H9 (cell line): ENCODE data around the gene LMCD1. TPM values are rescaled to one million over a fixed set of nuclear protein-coding genes. Genes with fewer than 3 reads are reported as not detected.

Experiments
- DNase-seq: peaks from one replicate; pipeline ENCODE4 v3.0.0-alpha.2; 2017
- H2AFZ ChIP-seq: one replicate; pipeline ENCODE4 v1.6.1; 2013; ENCODE audit warnings: mild to moderate bottlenecking, low read length, control low read depth, moderate library complexity
- H2AK5ac ChIP-seq: 2 replicates; pipeline ENCODE4 v1.6.1; 2013; ENCODE audit warnings: low read length, control low read depth, mixed read lengths; ENCODE audit not compliant: insufficient read length
- H2BK120ac ChIP-seq: one replicate; pipeline ENCODE4 v1.6.1; 2013; ENCODE audit warnings: low read depth, mild to moderate bottlenecking, low read length, control low read depth, inconsistent platforms; ENCODE audit not compliant: poor library complexity, severe bottlenecking
- H2BK12ac ChIP-seq: 2 replicates; pipeline ENCODE4 v1.6.1; 2013; ENCODE audit warnings: low read length, control low read depth, mixed read lengths, low read depth; ENCODE audit not compliant: insufficient read length
- H2BK15ac ChIP-seq: 2 replicates; pipeline ENCODE4 v1.6.1; 2013; ENCODE audit warnings: low read depth, low read length, control low read depth
- H2BK20ac ChIP-seq: one replicate; pipeline ENCODE4 v1.6.1; 2013; ENCODE audit warnings: low read depth, mild to moderate bottlenecking, low read length, control low read depth, inconsistent platforms; ENCODE audit not compliant: poor library complexity, severe bottlenecking
- H2BK5ac ChIP-seq: 2 replicates; pipeline ENCODE4 v1.6.1; 2013; ENCODE audit warnings: low read length, control low read depth, mixed read lengths; ENCODE audit not compliant: insufficient read length
- H3K14ac ChIP-seq: 2 replicates; pipeline ENCODE4 v1.6.1; 2013; ENCODE audit warnings: low read length, control low read depth; ENCODE audit not compliant: insufficient read depth
- H3K18ac ChIP-seq: 2 replicates; pipeline ENCODE4 v1.6.1; 2013; ENCODE audit warnings: low read depth, mild to moderate bottlenecking, mixed read lengths, low read length, control low read depth; ENCODE audit not compliant: insufficient read length
- H3K23ac ChIP-seq: 2 replicates; pipeline ENCODE4 v1.6.1; 2013; ENCODE audit warnings: low read length, control low read depth, mixed read lengths, low read depth; ENCODE audit not compliant: insufficient read length
- H3K23me2 ChIP-seq: 2 replicates; pipeline ENCODE4 v1.6.1; 2013; ENCODE audit warnings: low read depth, mild to moderate bottlenecking, mixed read lengths, low read length, control low read depth; ENCODE audit not compliant: insufficient read length, poor library complexity, severe bottlenecking
- H3K27ac ChIP-seq: 2 replicates; pipeline ENCODE4 v1.5.1; 2013; ENCODE audit warnings: low read length, control low read depth, mixed read lengths, low read depth; ENCODE audit not compliant: insufficient read length
- H3K27me3 ChIP-seq: 2 replicates; pipeline ENCODE4 v1.6.1; 2013; ENCODE audit warnings: low read length, control low read depth, inconsistent platforms; ENCODE audit not compliant: insufficient read depth
- H3K4ac ChIP-seq: 2 replicates; pipeline ENCODE4 v1.6.1; 2013; ENCODE audit warnings: low read depth, mild to moderate bottlenecking, control low read depth, inconsistent platforms, low read length, moderate library complexity
- H3K4me1 ChIP-seq: 2 replicates; pipeline ENCODE4 v1.6.1; 2013; ENCODE audit warnings: low read length, control low read depth, inconsistent platforms; ENCODE audit not compliant: insufficient read depth
- H3K4me2 ChIP-seq: 2 replicates; pipeline ENCODE4 v1.6.1; 2013; ENCODE audit warnings: low read length, control low read depth, mixed read lengths; ENCODE audit not compliant: insufficient read length, insufficient read depth
- H3K56ac ChIP-seq: 2 replicates; pipeline ENCODE4 v1.6.1; 2013; ENCODE audit warnings: low read depth, mild to moderate bottlenecking, mixed read lengths, low read length, control low read depth; ENCODE audit not compliant: insufficient read length
- H3K79me1 ChIP-seq: 2 replicates; pipeline ENCODE4 v1.6.1; 2013; ENCODE audit warnings: low read depth, mild to moderate bottlenecking, moderate library complexity, low read length, control low read depth, inconsistent platforms; ENCODE audit not compliant: insufficient read depth, poor library complexity, severe bottlenecking
- H3K79me2 ChIP-seq: 2 replicates; pipeline ENCODE4 v1.6.1; 2013; ENCODE audit warnings: low read length, control low read depth, inconsistent platforms; ENCODE audit not compliant: insufficient read depth
- H3K9ac ChIP-seq: 2 replicates; pipeline ENCODE4 v1.6.1; 2013; ENCODE audit warnings: low read length, control low read depth, mixed read lengths; ENCODE audit not compliant: insufficient read length; ENCODE audit errors: extremely low read depth
- H3K9me3 ChIP-seq: one replicate; pipeline ENCODE4 v1.6.1; 2013; ENCODE audit warnings: low read depth, low read length, inconsistent platforms; ENCODE audit not compliant: control insufficient read depth
- H3T11ph ChIP-seq: one replicate; pipeline ENCODE4 v1.6.1; 2013; ENCODE audit warnings: mild to moderate bottlenecking, low read length, control low read depth, inconsistent platforms
- H4K20me1 ChIP-seq: one replicate; pipeline ENCODE4 v1.6.1; 2013; ENCODE audit not compliant: control insufficient read depth, insufficient read length, insufficient read depth
- H4K5ac ChIP-seq: 2 replicates; pipeline ENCODE4 v1.6.1; 2013; ENCODE audit warnings: low read depth, mild to moderate bottlenecking, mixed read lengths, low read length, control low read depth; ENCODE audit not compliant: insufficient read length
- H4K8ac ChIP-seq: replicated peaks from 2 replicates; pipeline ENCODE4 v1.6.1; 2013; ENCODE audit warnings: low read length, control low read depth, mixed read lengths, low read depth; ENCODE audit not compliant: insufficient read length
- H4K91ac ChIP-seq: 2 replicates; pipeline ENCODE4 v1.6.1; 2013; ENCODE audit warnings: low read depth, mild to moderate bottlenecking, moderate library complexity, mixed read lengths, low read length, control low read depth; ENCODE audit not compliant: insufficient read length
- H3K27ac Mint-ChIP-seq, 3 experiments: 2 replicates in 2 of 3; 3 replicates in 1 of 3; pipeline ENCODE4 v1.8.0; 2020 to 2021; ENCODE audit warnings: mixed read lengths in 3 of 3, mild to moderate bottlenecking in 1 of 3, moderate library complexity in 1 of 3
- H3K27me3 Mint-ChIP-seq: 2 replicates; pipeline ENCODE4 v1.8.0; 2021; ENCODE audit warnings: low read depth, mild to moderate bottlenecking, moderate library complexity, mixed read lengths
- H3K36me3 Mint-ChIP-seq, 3 experiments: 2 replicates in 2 of 3; 3 replicates in 1 of 3; pipeline ENCODE4 v1.8.0; 2020 to 2021; ENCODE audit warnings: low read depth in 3 of 3, mixed read lengths in 3 of 3; ENCODE audit not compliant: insufficient read depth in 1 of 3
- H3K4me1 Mint-ChIP-seq, 2 experiments: 2 replicates each; pipeline ENCODE4 v1.8.0; 2020; ENCODE audit warnings: mixed read lengths in 2 of 2
- H3K4me3 Mint-ChIP-seq, 2 experiments: 2 replicates in 1 of 2; 3 replicates in 1 of 2; pipeline ENCODE4 v1.8.0; 2020 to 2021; ENCODE audit warnings: mild to moderate bottlenecking in 2 of 2, mixed read lengths in 2 of 2, moderate library complexity in 1 of 2
- H3K9me3 Mint-ChIP-seq, 2 experiments: 2 replicates in 1 of 2; 3 replicates in 1 of 2; pipeline ENCODE4 v1.8.0; 2020; ENCODE audit warnings: mild to moderate bottlenecking in 2 of 2, mixed read lengths in 2 of 2, moderate library complexity in 1 of 2
- WGBS: extraction: QIAGEN DNeasy Blood & Tissue Kit; methylation state at CpG from one replicate; pipeline ENCODE4 v1.1.7; 2013; ENCODE audit warnings: missing lambda C conversion rate, low lambda C conversion rate, mixed read lengths; ENCODE audit not compliant: insufficient read length; ENCODE audit errors: extremely low coverage; 5-methylcytosine and 5-hydroxymethylcytosine counted together
- total RNA-seq: library from RNA; stranded (reverse); gene quantifications from 2 replicates; pipeline ENCODE4 v1.2.1, GENCODE V29; 2021
- TF ChIP-seq, protein P1 (sequence below): fragments of 200-600 bp; sonication (generic); conservative IDR thresholded peaks from 3 replicates; pipeline ENCODE4 v1.8.0; 2021; ENCODE audit warnings: antibody characterized with exemption, mild to moderate bottlenecking

The LMCD1 gene
- total RNA-seq, 1 experiment from 2014 or later: 19.2 TPM

DNA sequence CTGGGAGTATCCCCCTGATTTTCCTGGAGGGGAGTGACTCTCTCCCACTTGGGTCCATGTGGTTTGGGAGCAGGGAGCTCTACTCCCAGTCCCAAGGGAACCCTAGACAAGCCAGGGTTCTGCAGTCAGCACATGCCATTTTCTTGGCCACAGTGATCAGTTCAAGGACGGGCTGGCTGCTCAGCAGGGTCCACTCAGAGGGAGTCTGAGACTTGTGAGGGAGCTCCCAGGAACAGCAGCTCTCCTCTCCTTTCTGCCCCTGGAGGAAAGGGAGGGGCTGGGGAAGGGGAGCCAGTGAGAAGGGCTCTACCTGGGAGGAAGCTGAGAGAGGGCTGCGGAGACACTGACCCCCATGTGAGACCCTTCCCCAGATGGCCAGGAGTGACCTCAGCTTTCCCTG lies 29.1 kb upstream of the LMCD1 start:
- Histone ChIP-seq H3K9ac (no peak overlapping the region), H3K14ac (no peak overlapping the region; the same call in 1 of the 2 replicates), H3K27ac (no peak overlapping the region), H3K18ac (no peak overlapping the region), H3K4ac (no peak overlapping the region), H4K8ac (no peak overlapping the region), H3K23me2 (no peaks in the 10 kb centered on the region), H2AFZ (no peak overlapping the region), H2BK15ac (no peak overlapping the region), H2BK5ac (no peak overlapping the region), H3K9me3 (no peaks in the 10 kb centered on the region), H3K4me1 (no peaks in the 10 kb centered on the region; the same call in 1 of the 2 replicates), H3T11ph (no peak overlapping the region), H3K79me1 (no peaks in the 10 kb centered on the region), H4K20me1 (no peaks in the 10 kb centered on the region), H2BK120ac (no peak overlapping the region), H3K23ac (no peak overlapping the region), H4K91ac (no peak overlapping the region), H2BK20ac (no peak overlapping the region), H2AK5ac (no peak overlapping the region), H3K4me2 (no peak overlapping the region), H3K56ac (no peak overlapping the region), H3K27me3 (no peaks in the 10 kb centered on the region), H4K5ac (no peak overlapping the region), H3K79me2 (no peaks in the 10 kb centered on the region), H2BK12ac (no peak overlapping the region)
- Mint-ChIP-seq H3K27ac (no peak overlapping the region), H3K36me3 (peaks cover 0 to 4% (median 0%) of the 10 kb centered on the region in 3 experiments; a peak in 1 of 7 replicates), H3K9me3 (no peaks in the 10 kb centered on the region), H3K4me1 (peaks cover 12 to 13% of the 10 kb centered on the region in 2 experiments; a peak in 3 of 4 replicates), H3K27me3 (no peaks in the 10 kb centered on the region), H3K4me3 (no peak overlapping the region)
- TF ChIP-seq, protein P1, sequence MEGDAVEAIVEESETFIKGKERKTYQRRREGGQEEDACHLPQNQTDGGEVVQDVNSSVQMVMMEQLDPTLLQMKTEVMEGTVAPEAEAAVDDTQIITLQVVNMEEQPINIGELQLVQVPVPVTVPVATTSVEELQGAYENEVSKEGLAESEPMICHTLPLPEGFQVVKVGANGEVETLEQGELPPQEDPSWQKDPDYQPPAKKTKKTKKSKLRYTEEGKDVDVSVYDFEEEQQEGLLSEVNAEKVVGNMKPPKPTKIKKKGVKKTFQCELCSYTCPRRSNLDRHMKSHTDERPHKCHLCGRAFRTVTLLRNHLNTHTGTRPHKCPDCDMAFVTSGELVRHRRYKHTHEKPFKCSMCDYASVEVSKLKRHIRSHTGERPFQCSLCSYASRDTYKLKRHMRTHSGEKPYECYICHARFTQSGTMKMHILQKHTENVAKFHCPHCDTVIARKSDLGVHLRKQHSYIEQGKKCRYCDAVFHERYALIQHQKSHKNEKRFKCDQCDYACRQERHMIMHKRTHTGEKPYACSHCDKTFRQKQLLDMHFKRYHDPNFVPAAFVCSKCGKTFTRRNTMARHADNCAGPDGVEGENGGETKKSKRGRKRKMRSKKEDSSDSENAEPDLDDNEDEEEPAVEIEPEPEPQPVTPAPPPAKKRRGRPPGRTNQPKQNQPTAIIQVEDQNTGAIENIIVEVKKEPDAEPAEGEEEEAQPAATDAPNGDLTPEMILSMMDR: no peak
- no peak for DNase-seq
- no CpG with 5 or more reads among the region's 2 CpGs for WGBS
